ENCODE results near the gene DEGS2. TPM values are rescaled to one million over a fixed set of nuclear protein-coding genes. Genes with fewer than 3 reads are reported as not detected.

Gene DEGS2
- total and polyA plus RNA-seq, 8 donors, result 1.2 to 53.0 (median 13.5) TPM

- Histone ChIP-seq H3K36me3 (no peaks in the 10 kb centered on the region), H3K9me3 (no peaks in the 10 kb centered on the region), H3K27ac (peak overlapping the region; percentile 88 to 95 (median 90)), H3K4me1 (peaks cover 22 to 36% (median 31%) of the 10 kb centered on the region in 4 donors), H3K27me3 (no peaks in the 10 kb centered on the region), H3K4me3 (peak overlapping the region; percentile 38 to 42 (median 39))
- WGBS, 5 donors, result 1 to 5% (median 2%) methylated on average over 6 to 62 of the region's 62 CpGs
- DNase-seq, result peak; percentile 100
- TF ChIP-seq CTCF (IDR thresholded peaks at IDR 0.05) (peak in 6 of 7 experiments; percentile 74 to 96 (median 84)), EP300 (IDR thresholded peaks at IDR 0.05) (no peak), POLR2A (IDR thresholded peaks at IDR 0.05) (no peak), POLR2AphosphoS5 (IDR thresholded peaks at IDR 0.05) (peak; percentile 30 to 90 (median 33))
- intact Hi-C loops (cut with DNase I; ENCODE audit: low total_unique reads), result no loop called here
Measured at GRCh38 chr14:100192672-100193416, 33.4 kb upstream of the DEGS2 start.

- Histone ChIP-seq H3K27ac (peak overlapping the region; percentile 88 to 95 (median 90)), H3K4me3 (peak overlapping the region; percentile 38 to 42 (median 39)), H3K9me3 (no peaks in the 10 kb centered on the region), H3K4me1 (peaks cover 25 to 38% (median 33%) of the 10 kb centered on the region in 4 donors), H3K36me3 (no peaks in the 10 kb centered on the region), H3K27me3 (no peaks in the 10 kb centered on the region)
- DNase-seq, result peak in 1 of 2 donors; percentile 45
- intact Hi-C loops (cut with DNase I; ENCODE audit: low total_unique reads), result no loop called here
- 38 to 54% (median 54%) methylated on average over 20 to 21 of the region's 21 CpGs for WGBS, 5 donors
- TF ChIP-seq CTCF (IDR thresholded peaks at IDR 0.05) (no peak), POLR2AphosphoS5 (IDR thresholded peaks at IDR 0.05) (no peak), POLR2A (IDR thresholded peaks at IDR 0.05) (no peak), EP300 (IDR thresholded peaks at IDR 0.05) (no peak)
Measured at GRCh38 chr14:100192250-100192671, 32.8 kb upstream of the DEGS2 start.

GRCh38 chr14:100191584-100192249 is 32.3 kb upstream of the DEGS2 start:
- intact Hi-C loops (cut with DNase I; ENCODE audit: low total_unique reads), result no loop called here
- Histone ChIP-seq H3K27ac (peak overlapping the region; percentile 88 to 95 (median 90)), H3K4me3 (peak overlapping the region in 1 of 4 donors; percentile 38), H3K36me3 (no peaks in the 10 kb centered on the region), H3K4me1 (peaks cover 25 to 38% (median 33%) of the 10 kb centered on the region in 4 donors), H3K27me3 (no peaks in the 10 kb centered on the region), H3K9me3 (no peaks in the 10 kb centered on the region)
- TF ChIP-seq EP300 (IDR thresholded peaks at IDR 0.05), result no peak
- no peak for TF ChIP-seq CTCF (IDR thresholded peaks at IDR 0.05)
- no peak for TF ChIP-seq POLR2AphosphoS5 (IDR thresholded peaks at IDR 0.05)
- no peak for TF ChIP-seq POLR2A (IDR thresholded peaks at IDR 0.05)
- 62 to 72% (median 67%) methylated on average over 14 of the region's 14 CpGs for WGBS, 5 donors
- peak in 1 of 2 donors; percentile 46 for DNase-seq

GRCh38 chr14:100190126-100190525 is 30.7 kb upstream of the DEGS2 start:
- Histone ChIP-seq H3K27ac (no peak overlapping the region), H3K36me3 (no peaks in the 10 kb centered on the region), H3K9me3 (no peaks in the 10 kb centered on the region), H3K4me3 (no peak overlapping the region), H3K27me3 (no peaks in the 10 kb centered on the region), H3K4me1 (peaks cover 25 to 38% (median 33%) of the 10 kb centered on the region in 4 donors)
- TF ChIP-seq POLR2A (IDR thresholded peaks at IDR 0.05), result no peak
- no peak for TF ChIP-seq EP300 (IDR thresholded peaks at IDR 0.05)
- no peak for TF ChIP-seq CTCF (IDR thresholded peaks at IDR 0.05)
- TF ChIP-seq POLR2AphosphoS5 (IDR thresholded peaks at IDR 0.05), result no peak
- 73 to 89% (median 88%) methylated on average over 1 of the region's 1 CpG for WGBS, 5 donors
- DNase-seq, result no peak
- intact Hi-C loops (cut with DNase I; ENCODE audit: low total_unique reads), result no loop called here
